ENCODE measurements around the gene HOXB1.

The HOXB1 gene

DNA sequence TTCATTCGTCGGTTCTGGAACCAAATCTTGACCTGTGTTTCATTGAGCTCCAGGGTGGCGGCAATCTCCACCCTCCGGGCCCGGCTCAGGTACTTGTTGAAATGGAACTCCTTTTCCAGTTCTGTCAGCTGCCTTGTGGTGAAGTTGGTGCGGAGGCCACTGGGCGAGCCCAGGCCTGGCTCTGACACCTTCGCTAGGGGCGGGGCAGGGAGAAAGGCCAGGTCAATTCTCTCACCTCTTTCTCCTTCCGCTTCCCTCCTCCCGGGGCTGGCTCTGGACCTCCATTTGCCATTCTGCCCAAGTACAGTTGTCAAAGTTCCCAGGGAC is 1.2 kb downstream of the HOXB1 start:
- no peak for DNase-seq (ENCODE audit: low read depth)
- TF ChIP-seq, protein P1, sequence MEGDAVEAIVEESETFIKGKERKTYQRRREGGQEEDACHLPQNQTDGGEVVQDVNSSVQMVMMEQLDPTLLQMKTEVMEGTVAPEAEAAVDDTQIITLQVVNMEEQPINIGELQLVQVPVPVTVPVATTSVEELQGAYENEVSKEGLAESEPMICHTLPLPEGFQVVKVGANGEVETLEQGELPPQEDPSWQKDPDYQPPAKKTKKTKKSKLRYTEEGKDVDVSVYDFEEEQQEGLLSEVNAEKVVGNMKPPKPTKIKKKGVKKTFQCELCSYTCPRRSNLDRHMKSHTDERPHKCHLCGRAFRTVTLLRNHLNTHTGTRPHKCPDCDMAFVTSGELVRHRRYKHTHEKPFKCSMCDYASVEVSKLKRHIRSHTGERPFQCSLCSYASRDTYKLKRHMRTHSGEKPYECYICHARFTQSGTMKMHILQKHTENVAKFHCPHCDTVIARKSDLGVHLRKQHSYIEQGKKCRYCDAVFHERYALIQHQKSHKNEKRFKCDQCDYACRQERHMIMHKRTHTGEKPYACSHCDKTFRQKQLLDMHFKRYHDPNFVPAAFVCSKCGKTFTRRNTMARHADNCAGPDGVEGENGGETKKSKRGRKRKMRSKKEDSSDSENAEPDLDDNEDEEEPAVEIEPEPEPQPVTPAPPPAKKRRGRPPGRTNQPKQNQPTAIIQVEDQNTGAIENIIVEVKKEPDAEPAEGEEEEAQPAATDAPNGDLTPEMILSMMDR (IDR thresholded peaks at IDR 0.05; ENCODE audit: insufficient read depth, low read depth, low read length, missing control alignments), result no peak
- no peak overlapping the region for H3K4me3 ChIP-seq (ENCODE audit: low read length)

DNA sequence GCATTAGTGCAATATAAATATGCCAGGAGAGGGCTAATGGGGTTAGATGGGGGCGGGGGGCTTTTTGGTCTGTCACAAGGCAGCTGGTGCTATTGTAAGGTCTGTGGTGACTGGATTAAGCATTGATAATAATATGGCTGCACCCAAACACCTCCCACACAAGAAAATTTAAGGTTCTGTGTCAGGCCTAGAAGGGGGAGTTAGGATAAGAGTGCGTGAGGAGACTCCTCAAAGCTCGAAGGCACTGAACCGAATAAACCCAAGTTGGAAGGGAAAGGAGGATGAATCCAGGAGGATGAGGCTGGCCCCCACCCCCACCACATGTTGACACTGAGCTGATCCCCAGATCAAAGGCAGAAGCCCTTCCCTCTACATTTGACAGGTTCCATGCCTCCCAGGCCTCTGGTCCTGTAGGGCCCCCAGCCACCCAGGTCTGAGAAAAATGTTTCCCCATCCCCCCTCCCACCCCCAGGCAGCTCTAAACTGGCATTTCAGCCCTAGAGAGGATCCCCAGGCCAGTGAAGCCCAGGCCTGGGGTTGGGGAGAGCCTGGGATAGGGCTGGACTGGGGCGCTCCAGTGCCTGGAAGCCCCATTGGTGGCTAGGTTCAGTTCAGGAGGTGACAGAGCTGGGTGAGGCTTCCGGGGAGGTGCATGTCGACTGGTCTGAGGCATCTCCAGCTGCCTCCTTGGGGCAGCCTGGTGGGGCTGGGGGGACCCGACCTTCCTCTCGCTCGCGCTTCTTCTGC is 1.7 kb downstream of the HOXB1 start:
- no peak overlapping the region for H3K4me3 ChIP-seq (ENCODE audit: low read length)
- TF ChIP-seq, protein P1 (IDR thresholded peaks at IDR 0.05; ENCODE audit: insufficient read depth, low read depth, low read length, missing control alignments), result no peak
- no peak for DNase-seq (ENCODE audit: low read depth)

DNA sequence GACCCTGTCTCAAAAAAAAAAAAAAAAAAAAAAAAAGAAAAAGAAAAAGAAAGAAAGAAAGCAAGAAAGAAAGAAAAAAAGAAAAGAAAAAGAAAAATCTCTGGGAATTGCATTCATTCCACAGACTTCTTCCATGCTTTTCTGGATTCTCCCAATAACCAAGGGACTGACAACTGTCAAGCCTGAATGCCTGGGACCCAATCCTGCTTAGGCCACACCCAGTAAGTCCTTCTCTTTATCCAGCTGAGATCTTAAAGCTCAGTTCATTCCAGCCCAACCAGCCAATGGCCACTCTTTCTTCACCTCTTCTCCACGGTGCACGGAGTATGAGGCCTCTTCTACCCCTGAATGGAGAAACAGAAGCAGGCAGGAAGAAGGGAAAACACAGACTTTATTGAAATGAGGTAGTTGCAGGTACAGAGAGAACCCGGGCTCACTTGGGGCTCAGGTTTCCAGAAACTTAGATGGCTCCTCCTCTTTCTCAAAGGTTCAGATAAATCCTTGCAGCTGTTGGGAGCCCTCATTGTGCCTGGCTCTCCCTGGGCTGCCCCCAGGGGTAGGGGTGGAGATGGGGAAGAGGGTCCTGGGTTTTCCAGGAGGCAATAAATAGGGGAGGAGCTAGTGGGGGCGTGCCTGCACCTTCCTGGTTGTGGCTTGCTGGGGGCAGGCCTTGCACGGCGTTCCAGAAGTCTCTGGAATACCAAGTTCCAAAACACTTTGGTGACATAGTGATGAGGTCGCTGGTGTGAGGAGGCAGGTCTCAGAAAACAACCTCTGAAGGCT is 2.5 kb downstream of the HOXB1 start:
- no peak for DNase-seq (ENCODE audit: low read depth)
- TF ChIP-seq, protein P1 (IDR thresholded peaks at IDR 0.05; ENCODE audit: insufficient read depth, low read depth, low read length, missing control alignments), result no peak
- H3K4me3 ChIP-seq (ENCODE audit: low read length), result no peak overlapping the region

DNA sequence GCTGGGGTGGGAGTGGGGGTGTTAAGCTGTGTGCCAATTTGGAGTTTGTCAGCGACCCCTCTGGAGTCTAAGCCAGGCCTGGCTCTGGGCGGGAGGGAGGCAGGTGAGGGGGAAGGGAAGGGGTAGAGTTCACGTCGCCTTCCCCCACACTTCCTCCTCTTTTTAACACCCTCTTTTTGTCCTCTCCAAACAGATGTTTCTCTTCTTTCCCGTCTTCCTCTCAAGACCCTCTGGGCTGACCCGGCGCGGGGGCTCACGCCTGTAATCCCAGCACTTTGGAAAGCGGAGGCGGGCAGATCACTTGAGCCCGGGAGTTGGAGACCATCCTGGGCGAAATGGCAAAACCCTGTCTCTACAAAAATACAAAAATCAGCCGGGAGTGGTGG is 3.3 kb downstream of the HOXB1 start:
- TF ChIP-seq, protein P1 (IDR thresholded peaks at IDR 0.05; ENCODE audit: insufficient read depth, low read depth, low read length, missing control alignments), result no peak
- no peak for DNase-seq (ENCODE audit: low read depth)
- H3K4me3 ChIP-seq (ENCODE audit: low read length), result no peak overlapping the region

DNA sequence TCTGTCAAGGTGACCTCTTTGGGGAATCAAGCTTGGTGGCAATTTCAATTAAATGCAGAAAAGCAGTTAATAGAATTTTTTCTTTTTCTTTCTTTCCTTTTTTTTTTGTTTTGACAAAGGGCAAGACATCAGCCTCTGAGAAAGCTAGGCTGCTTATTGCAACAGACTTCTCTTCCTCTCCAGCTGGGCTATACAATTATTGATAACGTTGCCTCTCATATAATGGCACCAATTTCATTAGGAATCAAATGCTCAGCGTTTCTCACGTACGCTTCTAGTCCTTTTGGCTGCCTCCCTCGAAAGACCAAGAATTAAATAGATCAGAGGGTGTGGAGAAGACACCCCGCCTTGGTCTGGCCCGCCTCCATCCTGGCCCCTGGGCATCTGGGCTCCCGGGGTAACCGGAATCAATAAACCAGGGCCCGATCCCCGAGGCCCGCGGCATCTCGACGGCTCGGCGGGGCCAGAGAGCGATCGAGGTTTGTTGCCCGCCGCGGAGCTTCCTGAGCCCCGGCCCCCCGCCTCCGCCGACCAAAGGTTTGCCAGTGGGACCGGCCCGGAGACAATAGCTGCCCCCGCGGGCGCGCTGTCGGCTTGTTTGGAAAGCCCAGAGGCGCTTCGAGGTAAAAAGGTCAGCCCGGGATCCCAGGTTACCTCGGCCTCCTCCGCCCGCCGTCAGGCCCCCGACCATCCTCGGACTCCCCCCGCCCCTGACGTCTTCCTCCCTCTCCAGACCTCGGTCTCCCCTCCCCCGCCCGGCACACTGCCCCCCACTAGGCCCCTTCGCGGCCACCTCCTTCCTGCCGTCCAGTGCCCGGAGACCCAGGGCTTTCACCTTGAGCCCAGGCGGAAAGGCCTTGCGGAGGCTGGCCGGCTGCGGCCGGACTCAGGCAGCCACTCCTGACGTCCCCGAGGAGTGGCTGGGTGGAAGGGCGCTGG is 3.9 kb downstream of the HOXB1 start:
- no peak overlapping the region for H3K4me3 ChIP-seq (ENCODE audit: low read length)
- TF ChIP-seq, protein P1 (IDR thresholded peaks at IDR 0.05; ENCODE audit: insufficient read depth, low read depth, low read length, missing control alignments), result no peak
- DNase-seq (ENCODE audit: low read depth), result no peak

DNA sequence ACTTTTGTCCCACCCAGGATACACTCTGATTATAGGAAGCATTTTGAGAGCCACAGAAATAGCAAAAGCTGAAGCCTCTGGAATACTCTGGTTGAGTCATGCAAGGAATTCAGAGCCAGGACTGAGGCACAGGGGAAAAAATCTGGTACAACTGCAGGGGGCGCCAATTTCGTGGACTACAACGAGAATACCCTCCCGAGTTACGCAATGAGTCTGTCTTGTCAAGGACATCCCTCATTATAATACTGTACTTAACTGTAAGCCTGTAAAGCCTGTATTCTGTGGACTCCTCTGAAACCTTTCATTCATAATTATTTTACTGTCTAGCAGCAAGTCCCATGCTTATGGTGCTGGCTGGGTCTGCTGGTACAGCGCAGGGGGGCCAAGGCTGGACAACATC is 7.8 kb downstream of the HOXB1 start:
- TF ChIP-seq, protein P1 (IDR thresholded peaks at IDR 0.05; ENCODE audit: insufficient read depth, low read depth, low read length, missing control alignments), result no peak

More for the DNA sequence above, 7.8 kb downstream of the HOXB1 start:
- DNase-seq (ENCODE audit: low read depth), result no peak
- H3K4me3 ChIP-seq (ENCODE audit: low read length), result no peak overlapping the region
